HG02840 (cell line): ENCODE data around the gene COL23A1.

Experiments
- ATAC-seq: cut with Tn5 transposase; IDR thresholded peaks from one replicate; pipeline ENCODE4 v1.9.1; 2021; ENCODE audit warnings: mild to moderate bottlenecking, moderate library complexity, moderate number of reproducible peaks; ENCODE audit not compliant: unreplicated experiment, low FRiP score

The COL23A1 gene

GRCh38 chr5:178442405-178443257, 147.6 kb downstream of the COL23A1 start:
- ATAC-seq, result no peak

- no peak for ATAC-seq
Measured at GRCh38 chr5:178441486-178442270, 148.5 kb downstream of the COL23A1 start.

GRCh38 chr5:178440181-178440580, 150.0 kb downstream of the COL23A1 start:
- no peak for ATAC-seq

GRCh38 chr5:178439493-178440180, 150.6 kb downstream of the COL23A1 start:
- no peak for ATAC-seq

GRCh38 chr5:178438796-178439195, 151.4 kb downstream of the COL23A1 start:
- no peak for ATAC-seq

- ATAC-seq, result no peak
Measured at GRCh38 chr5:178437386-178438075, 152.7 kb downstream of the COL23A1 start.

- no peak for ATAC-seq
Measured at GRCh38 chr5:178436326-178436940, 153.8 kb downstream of the COL23A1 start.

- ATAC-seq, result no peak
Measured at GRCh38 chr5:178435321-178436238, 154.6 kb downstream of the COL23A1 start.

GRCh38 chr5:178434851-178435250, 155.3 kb downstream of the COL23A1 start:
- no peak for ATAC-seq

- ATAC-seq, result no peak
Measured at GRCh38 chr5:178434016-178434761, 156.0 kb downstream of the COL23A1 start.

GRCh38 chr5:178433273-178433775, 156.9 kb downstream of the COL23A1 start:
- no peak for ATAC-seq

- no peak for ATAC-seq
Measured at GRCh38 chr5:178432421-178433272, 157.5 kb downstream of the COL23A1 start.

- no peak for ATAC-seq
Measured at GRCh38 chr5:178431782-178432165, 158.4 kb downstream of the COL23A1 start.

- no peak for ATAC-seq
Measured at GRCh38 chr5:178431063-178431781, 159.0 kb downstream of the COL23A1 start.

- ATAC-seq, result no peak
Measured at GRCh38 chr5:178430186-178431062, 159.8 kb downstream of the COL23A1 start.
